MM.1S (cell line): ENCODE results near the gene BIRC5.

Experiments
- DNase-seq: peaks from one replicate; pipeline ENCODE4 v3.0.0-alpha.2; 2015
- H2AFZ ChIP-seq: fragments of 300-600 bp; sonication (generic); 2 replicates; pipeline ENCODE4 v1.6.0; 2016; ENCODE audit warnings: antibody characterized with exemption, low read length
- H3F3A ChIP-seq: fragments of 300-600 bp; sonication (generic); 2 replicates; pipeline ENCODE4 v1.6.1; 2016; ENCODE audit warnings: mild to moderate bottlenecking, antibody characterized with exemption, low read length, moderate library complexity, mixed read lengths; ENCODE audit not compliant: insufficient read depth
- H3K27ac ChIP-seq: fragments of 300-600 bp; sonication (generic); 2 replicates; pipeline ENCODE4 v1.5.1; 2016; ENCODE audit warnings: mild to moderate bottlenecking, low read length
- H3K27me3 ChIP-seq: fragments of 300-600 bp; sonication (generic); replicated peaks from 2 replicates; pipeline ENCODE4 v1.6.0; 2016; ENCODE audit warnings: low read length; ENCODE audit not compliant: insufficient read depth
- H3K36me3 ChIP-seq: fragments of 300-600 bp; sonication (generic); replicated peaks from 2 replicates; pipeline ENCODE4 v1.6.1; 2016; ENCODE audit warnings: mild to moderate bottlenecking, low read length, mixed read lengths; ENCODE audit not compliant: insufficient read depth
- H3K4me1 ChIP-seq: fragments of 300-600 bp; sonication (generic); 2 replicates; pipeline ENCODE4 v1.6.1; 2016; ENCODE audit warnings: low read length, mixed read lengths
- H3K4me2 ChIP-seq: fragments of 300-600 bp; sonication (generic); 2 replicates; pipeline ENCODE4 v1.6.0; 2016; ENCODE audit warnings: low read depth, low read length
- H3K4me3 ChIP-seq: fragments of 300-600 bp; sonication (generic); 2 replicates; pipeline ENCODE4 v1.5.1; 2016; ENCODE audit warnings: low read length, mixed read lengths
- H3K79me2 ChIP-seq: fragments of 300-600 bp; sonication (generic); 2 replicates; pipeline ENCODE4 v1.6.1; 2016; ENCODE audit warnings: mixed run types, low read length, mixed read lengths
- H3K9ac ChIP-seq: fragments of 300-600 bp; sonication (generic); 2 replicates; pipeline ENCODE4 v1.6.1; 2016; ENCODE audit warnings: low read length, mixed read lengths
- H3K9me2 ChIP-seq: fragments of 300-600 bp; sonication (generic); replicated peaks from 2 replicates; pipeline ENCODE4 v1.6.1; 2016; ENCODE audit warnings: mild to moderate bottlenecking, low read length, mixed read lengths; ENCODE audit not compliant: insufficient read depth
- H3K9me3 ChIP-seq: fragments of 300-600 bp; sonication (generic); replicated peaks from 2 replicates; pipeline ENCODE4 v1.6.1; 2016; ENCODE audit warnings: mild to moderate bottlenecking, low read length, mixed read lengths; ENCODE audit not compliant: insufficient read depth
- H4K20me1 ChIP-seq: fragments of 300-600 bp; sonication (generic); 2 replicates; pipeline ENCODE4 v1.6.1; 2016; ENCODE audit warnings: mild to moderate bottlenecking, low read length, moderate library complexity, mixed read lengths; ENCODE audit not compliant: insufficient read depth
- EZH2 ChIP-seq: fragments of 300-600 bp; sonication (generic); optimal IDR thresholded peaks from 2 replicates; pipeline ENCODE3; 2017; ENCODE audit warnings: low read depth, mild to moderate bottlenecking, antibody characterized with exemption, low read length, mixed read lengths
- EZH2phosphoT487 ChIP-seq: fragments of 300-600 bp; sonication (generic); IDR thresholded peaks from 2 replicates; pipeline ENCODE4 v1.6.1; 2018; ENCODE audit warnings: antibody characterized with exemption, low read length
- TF ChIP-seq, protein P1 (sequence below): fragments of 300-600 bp; sonication (generic); IDR thresholded peaks from 2 replicates; pipeline ENCODE4 v1.5.1; 2016; ENCODE audit warnings: antibody characterized with exemption, low read length, mixed read lengths

Gene BIRC5

DNA sequence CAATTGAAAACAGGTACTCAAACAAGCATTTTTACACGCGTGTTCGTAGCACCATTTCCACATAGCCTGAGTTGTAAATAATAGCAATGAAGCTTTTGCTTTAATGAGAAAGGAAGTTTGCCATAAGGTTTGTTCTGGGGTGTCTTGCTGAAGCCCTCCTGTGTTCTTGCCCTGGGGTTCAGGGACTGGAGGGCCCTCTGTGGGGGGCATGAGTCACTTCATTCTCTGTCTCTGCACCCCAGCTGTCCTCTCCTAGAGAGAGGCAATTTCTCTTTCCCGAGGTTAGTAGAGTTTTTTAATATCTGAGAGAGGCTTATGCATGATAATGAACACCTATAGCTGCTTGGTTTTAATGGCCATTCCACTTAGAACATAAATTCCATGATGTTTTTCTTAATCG, 17.3 kb upstream of the BIRC5 start:
- no peak for TF ChIP-seq EZH2
- H3K9me2 ChIP-seq = no peaks in the 10 kb centered on the region
- no peaks in the 10 kb centered on the region for H4K20me1 ChIP-seq
- H3K79me2 ChIP-seq = no peaks in the 10 kb centered on the region
- no peaks in the 10 kb centered on the region for H3K9me3 ChIP-seq
- no peak overlapping the region for H2AFZ ChIP-seq
- H3K4me1 ChIP-seq = no peaks in the 10 kb centered on the region
- no peak overlapping the region for H3K4me3 ChIP-seq
- H3K9ac ChIP-seq = no peak overlapping the region
- no peaks in the 10 kb centered on the region for H3K36me3 ChIP-seq
- H3K27ac ChIP-seq = no peak overlapping the region
- H3F3A ChIP-seq = no peaks in the 10 kb centered on the region
- H3K27me3 ChIP-seq = no peaks in the 10 kb centered on the region
- no peak for DNase-seq
- no peak overlapping the region for H3K4me2 ChIP-seq

DNA sequence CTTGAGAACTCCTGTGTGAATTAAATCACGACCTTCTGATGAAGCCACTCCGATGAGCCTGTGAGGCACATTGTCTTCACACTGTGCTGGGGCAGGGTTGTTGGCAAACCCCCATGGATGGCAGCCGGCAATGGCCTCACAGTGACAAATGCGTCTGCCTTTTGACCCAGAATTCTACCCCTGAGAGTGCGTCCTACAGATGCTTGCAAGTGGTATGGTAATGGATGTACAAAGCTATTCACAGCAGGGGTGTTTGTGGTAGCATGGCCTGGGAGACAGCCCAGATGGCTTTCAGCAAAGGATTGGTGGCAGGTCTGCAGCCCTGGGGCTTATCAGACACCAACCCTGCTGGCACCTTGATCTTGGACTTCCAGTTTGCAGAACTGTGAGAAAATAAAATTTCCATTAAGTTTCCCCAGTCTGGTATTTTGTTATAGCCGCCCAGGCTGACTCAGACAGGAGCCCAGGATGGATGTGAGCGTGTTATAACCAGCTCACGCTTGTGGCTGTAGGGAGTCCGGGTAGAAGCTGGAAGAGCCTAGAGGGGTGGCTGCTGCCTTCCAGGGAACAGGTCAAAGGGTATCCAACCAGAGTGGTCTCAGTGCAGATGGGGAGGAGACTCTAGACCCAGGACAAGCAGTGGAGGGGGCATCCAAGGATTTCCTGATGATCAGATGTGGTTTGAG, 16.8 kb upstream of the BIRC5 start:
- Histone ChIP-seq H3K9me3 (no peaks in the 10 kb centered on the region), H3K9me2 (no peaks in the 10 kb centered on the region), H4K20me1 (no peaks in the 10 kb centered on the region), H3K4me3 (no peak overlapping the region), H3K4me1 (no peaks in the 10 kb centered on the region), H3K9ac (no peak overlapping the region), H3K36me3 (no peaks in the 10 kb centered on the region), H2AFZ (no peak overlapping the region), H3F3A (no peaks in the 10 kb centered on the region), H3K27me3 (no peaks in the 10 kb centered on the region), H3K4me2 (no peak overlapping the region), H3K27ac (no peak overlapping the region), H3K79me2 (no peaks in the 10 kb centered on the region)
- TF ChIP-seq EZH2 (no peak), EZH2phosphoT487 (no peak)
- TF ChIP-seq, protein P1, sequence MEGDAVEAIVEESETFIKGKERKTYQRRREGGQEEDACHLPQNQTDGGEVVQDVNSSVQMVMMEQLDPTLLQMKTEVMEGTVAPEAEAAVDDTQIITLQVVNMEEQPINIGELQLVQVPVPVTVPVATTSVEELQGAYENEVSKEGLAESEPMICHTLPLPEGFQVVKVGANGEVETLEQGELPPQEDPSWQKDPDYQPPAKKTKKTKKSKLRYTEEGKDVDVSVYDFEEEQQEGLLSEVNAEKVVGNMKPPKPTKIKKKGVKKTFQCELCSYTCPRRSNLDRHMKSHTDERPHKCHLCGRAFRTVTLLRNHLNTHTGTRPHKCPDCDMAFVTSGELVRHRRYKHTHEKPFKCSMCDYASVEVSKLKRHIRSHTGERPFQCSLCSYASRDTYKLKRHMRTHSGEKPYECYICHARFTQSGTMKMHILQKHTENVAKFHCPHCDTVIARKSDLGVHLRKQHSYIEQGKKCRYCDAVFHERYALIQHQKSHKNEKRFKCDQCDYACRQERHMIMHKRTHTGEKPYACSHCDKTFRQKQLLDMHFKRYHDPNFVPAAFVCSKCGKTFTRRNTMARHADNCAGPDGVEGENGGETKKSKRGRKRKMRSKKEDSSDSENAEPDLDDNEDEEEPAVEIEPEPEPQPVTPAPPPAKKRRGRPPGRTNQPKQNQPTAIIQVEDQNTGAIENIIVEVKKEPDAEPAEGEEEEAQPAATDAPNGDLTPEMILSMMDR = no peak
- no peak for DNase-seq

DNA sequence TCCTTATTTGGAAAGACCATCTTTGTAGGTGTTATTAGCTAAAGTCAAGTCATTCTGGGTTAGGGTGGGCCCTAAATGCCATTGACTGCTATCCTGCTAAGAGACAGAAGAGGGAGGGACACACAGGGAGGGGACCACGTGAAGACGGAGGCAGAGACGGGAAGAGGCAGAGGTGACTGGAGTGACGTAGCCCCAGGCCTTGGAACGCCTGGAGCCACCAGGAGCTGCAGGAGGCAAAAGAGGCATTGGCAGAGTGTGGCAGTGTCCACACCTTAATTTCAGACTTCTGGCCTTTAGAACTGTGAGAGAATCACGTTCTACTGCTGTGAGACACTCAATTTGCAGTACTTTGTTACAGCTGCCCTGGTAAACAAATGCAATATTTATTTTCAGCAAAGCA, 13.6 kb upstream of the BIRC5 start:
- no peaks in the 10 kb centered on the region for H3K9me2 ChIP-seq
- H3K27me3 ChIP-seq = no peaks in the 10 kb centered on the region
- H3K9me3 ChIP-seq = no peaks in the 10 kb centered on the region
- H3K4me1 ChIP-seq = no peaks in the 10 kb centered on the region
- H3K79me2 ChIP-seq = no peaks in the 10 kb centered on the region
- no peak for TF ChIP-seq EZH2
- TF ChIP-seq, protein P1 = no peak
- no peak for TF ChIP-seq EZH2phosphoT487
- H3K36me3 ChIP-seq = no peaks in the 10 kb centered on the region
- H3K4me3 ChIP-seq = no peak overlapping the region
- no peak overlapping the region for H3K4me2 ChIP-seq
- H2AFZ ChIP-seq = no peak overlapping the region
- DNase-seq = no peak
- H3F3A ChIP-seq = no peaks in the 10 kb centered on the region
- H3K27ac ChIP-seq = no peak overlapping the region
- H4K20me1 ChIP-seq = no peaks in the 10 kb centered on the region
- no peak overlapping the region for H3K9ac ChIP-seq

DNA sequence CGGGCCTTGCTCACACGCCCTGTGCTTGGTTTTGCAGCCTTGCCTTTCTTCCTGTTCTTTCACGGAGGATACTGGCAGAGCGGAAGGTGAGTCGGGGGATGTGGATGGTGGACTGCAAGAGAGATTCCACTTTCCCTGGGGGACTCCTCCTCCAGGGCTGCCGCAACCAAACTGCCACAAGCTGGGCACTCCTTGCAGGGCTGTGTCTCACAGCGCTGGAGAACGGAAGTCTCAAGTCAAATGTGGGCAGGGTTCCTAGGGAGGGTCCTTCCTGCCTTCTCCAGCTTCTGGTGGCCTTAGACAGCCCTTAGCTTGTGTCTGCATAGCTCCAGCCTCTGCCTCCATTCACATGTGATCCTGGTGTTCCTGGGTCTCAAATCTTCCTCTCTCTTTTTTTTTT, 11.4 kb upstream of the BIRC5 start:
- H3K9ac ChIP-seq = no peak overlapping the region
- H4K20me1 ChIP-seq = no peaks in the 10 kb centered on the region
- H3K27me3 ChIP-seq = no peaks in the 10 kb centered on the region
- no peaks in the 10 kb centered on the region for H3K9me3 ChIP-seq
- H3K4me1 ChIP-seq = no peaks in the 10 kb centered on the region
- no peaks in the 10 kb centered on the region for H3K9me2 ChIP-seq
- H2AFZ ChIP-seq = no peak overlapping the region
- H3K4me3 ChIP-seq = no peak overlapping the region
- no peak for TF ChIP-seq EZH2phosphoT487
- TF ChIP-seq EZH2 = no peak
- TF ChIP-seq, protein P1 = no peak
- no peak overlapping the region for H3K27ac ChIP-seq
- H3K79me2 ChIP-seq = no peaks in the 10 kb centered on the region
- H3F3A ChIP-seq = no peaks in the 10 kb centered on the region
- DNase-seq = no peak
- H3K36me3 ChIP-seq = no peaks in the 10 kb centered on the region
- no peak overlapping the region for H3K4me2 ChIP-seq
